K562 (cell line): Measurements from ENCODE around the gene TMEM273. TPM values are rescaled to one million over a fixed set of nuclear protein-coding genes. Genes with fewer than 3 reads are reported as not detected.

Experiments
- BRF2 ChIP-seq: IDR thresholded peaks from 3 replicates; pipeline ENCODE4 v1.6.1; 2011; ENCODE audit warnings: borderline replicate concordance, mild to moderate bottlenecking; ENCODE audit not compliant: insufficient read length, insufficient read depth
- DACH1 ChIP-seq: fragments of 450-650 bp; IDR thresholded peaks from 2 replicates; pipeline ENCODE4 v1.6.1; 2018; ENCODE audit not compliant: partially characterized antibody
- DDX20 ChIP-seq: fragments of 450-650 bp; IDR thresholded peaks from 2 replicates; pipeline ENCODE4 v1.6.1; 2016; ENCODE audit warnings: missing genetic modification characterization, low read depth, mild to moderate bottlenecking, missing compliant biosample characterization, moderate library complexity
- EHMT2 ChIP-seq: fragments of 450-650 bp; IDR thresholded peaks from 2 replicates; pipeline ENCODE4 v1.6.1; 2018; ENCODE audit warnings: antibody characterized with exemption
- MAFK ChIP-seq: IDR thresholded peaks from 2 replicates; pipeline ENCODE4 v1.6.1; 2011; ENCODE audit warnings: low read length, improper control_type of control experiment
- NEUROD1 ChIP-seq: fragments of 150-350 bp; IDR thresholded peaks from 2 replicates; pipeline ENCODE4 v1.6.1; 2014; ENCODE audit warnings: borderline replicate concordance, low read length, low read depth; ENCODE audit not compliant: partially characterized antibody
- PHTF2 ChIP-seq: fragments of 250-450 bp; sonication (Bioruptor Pico); IDR thresholded peaks from 2 replicates; pipeline ENCODE4 v1.5.0; 2021; ENCODE audit warnings: mild to moderate bottlenecking
- POU5F1 ChIP-seq: fragments of 150-350 bp; IDR thresholded peaks from 2 replicates; pipeline ENCODE4 v1.6.1; 2014; ENCODE audit warnings: borderline replicate concordance, low read length, low read depth, mild to moderate bottlenecking; ENCODE audit not compliant: partially characterized antibody
- SMAD3 ChIP-seq: fragments of 450-650 bp; formaldehyde crosslinking; conservative IDR thresholded peaks from 2 replicates; pipeline ENCODE4 v1.4.0; 2020; ENCODE audit warnings: mild to moderate bottlenecking
- SP2 ChIP-seq: IDR thresholded peaks from 2 replicates; pipeline ENCODE4 v1.6.1; 2011; ENCODE audit warnings: mild to moderate bottlenecking, low read depth, low read length, moderate library complexity; ENCODE audit not compliant: poor library complexity, severe bottlenecking; ENCODE audit errors: extremely low read depth
- STAT5B ChIP-seq: fragments of 250-450 bp; sonication (Bioruptor Pico); IDR thresholded peaks from 2 replicates; pipeline ENCODE4 v1.8.0; 2021; ENCODE audit warnings: mild to moderate bottlenecking, inconsistent platforms
- TARDBP ChIP-seq: fragments of 450-650 bp; IDR thresholded peaks from 2 replicates; pipeline ENCODE4 v1.6.1; 2016
- TOE1 ChIP-seq, 2 experiments: fragments of 450-650 bp in 1 of 2; sonication (generic) in 1 of 2; formaldehyde crosslinking in 1 of 2; IDR thresholded peaks; 2 replicates each; pipeline versions ENCODE4 v1.7.1 to v1.8.0; 2016 to 2022; ENCODE audit warnings: borderline replicate concordance in 2 of 2, mild to moderate bottlenecking in 2 of 2, antibody characterized with exemption in 1 of 2, inconsistent platforms in 1 of 2, low read depth in 1 of 2, missing genetic modification reagents in 1 of 2, moderate library complexity in 1 of 2
- ZEB2 ChIP-seq: fragments of 450-650 bp; IDR thresholded peaks from 2 replicates; pipeline ENCODE4 v1.6.1; 2016
- polyA plus RNA-seq, 8 experiments: library from polyadenylated mRNA; depleted of rRNA in 4 of 8; stranded (reverse) in 5 of 8; unstranded in 3 of 8; fragments of >200 nt; fragmentation: Nextera tagmentation in 2 of 8; fragmentation: Illumina TruSeq in 1 of 8; extraction: Ambion mirVana in 2 of 8; extraction: Trizol in 1 of 8; gene quantifications; 2 replicates each; pipeline versions ENCODE4 v1.2.1 to v1.2.3, GENCODE V29; 2011 to 2014; ENCODE audit warnings: inconsistent platforms in 1 of 8, missing spikeins in 1 of 8
- total RNA-seq, 7 experiments: library from RNA; depleted of rRNA in 6 of 7; stranded (reverse); fragments of >200 nt in 6 of 7; fragmentation: Illumina TruSeq in 2 of 7; extraction: Trizol in 2 of 7; gene quantifications; 2 replicates each; pipeline versions ENCODE4 v1.2.1 to v1.2.3, GENCODE V29; 2011 to 2021; ENCODE audit warnings: low replicate concordance in 1 of 7
- TF ChIP-seq, protein P1 (sequence below): fragments of 250-450 bp; sonication (Bioruptor Pico); IDR thresholded peaks from 2 replicates; pipeline ENCODE4 v1.5.0; 2022; ENCODE audit warnings: mild to moderate bottlenecking
- TF ChIP-seq, protein P2 (sequence below): fragments of 450-650 bp; IDR thresholded peaks from 2 replicates; pipeline ENCODE4 v1.6.1; 2017; ENCODE audit warnings: mild to moderate bottlenecking, moderate library complexity
- TF ChIP-seq, protein P3 (sequence below): sonication (generic); formaldehyde crosslinking; IDR thresholded peaks from 2 replicates; pipeline ENCODE4 v1.8.0; 2022; ENCODE audit warnings: mild to moderate bottlenecking, missing genetic modification reagents

TMEM273 gene
- total and polyA plus RNA-seq, 9 of the 15 experiments (the other 6 are each of a cell fraction or from before 2014, with no cell fraction given) = 39.2 to 131 (median 95.6) TPM

DNA sequence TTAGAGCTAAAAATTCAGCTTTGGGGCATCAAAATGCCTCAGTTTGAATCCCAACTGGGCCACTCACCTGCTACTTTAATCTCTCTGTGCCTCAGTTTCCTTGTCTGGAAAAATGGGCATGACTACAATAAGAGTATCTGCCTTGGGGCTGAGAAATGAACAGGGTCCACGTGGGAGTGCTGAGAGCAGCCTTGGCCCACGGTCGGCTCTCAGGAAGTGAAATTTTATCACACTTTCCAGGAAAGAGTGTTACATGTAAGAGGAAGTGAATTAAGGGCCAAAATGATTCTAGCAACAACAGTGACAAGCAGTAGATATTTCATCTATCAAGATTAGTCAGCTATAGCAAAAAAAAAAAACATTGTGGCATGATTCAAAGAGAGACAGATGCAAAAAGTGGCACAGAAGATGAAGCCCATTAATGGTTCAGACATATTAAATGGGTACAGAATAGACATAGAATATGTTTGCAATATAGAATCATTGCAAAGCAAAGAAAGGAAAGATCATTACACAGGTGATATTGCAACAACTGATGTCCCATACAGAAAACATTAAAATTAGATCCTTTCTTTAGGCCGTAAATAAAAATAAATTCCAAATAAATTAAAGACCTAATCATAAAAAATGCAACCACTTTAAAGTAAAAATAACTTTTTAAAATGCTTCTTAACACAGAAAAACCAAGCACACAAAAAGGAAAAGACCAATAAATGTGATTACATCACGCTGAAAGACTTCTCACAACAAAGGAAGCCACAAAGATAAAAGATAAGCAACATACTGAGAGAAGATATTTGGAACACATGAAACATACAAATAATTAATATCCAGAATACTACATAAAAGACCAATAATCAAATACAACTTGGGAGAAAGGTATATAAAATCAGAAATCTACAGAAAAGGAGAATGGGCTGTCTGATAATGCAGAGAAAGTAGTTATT, 4.3 kb downstream of the TMEM273 start (continued):
- TF ChIP-seq, protein P1, sequence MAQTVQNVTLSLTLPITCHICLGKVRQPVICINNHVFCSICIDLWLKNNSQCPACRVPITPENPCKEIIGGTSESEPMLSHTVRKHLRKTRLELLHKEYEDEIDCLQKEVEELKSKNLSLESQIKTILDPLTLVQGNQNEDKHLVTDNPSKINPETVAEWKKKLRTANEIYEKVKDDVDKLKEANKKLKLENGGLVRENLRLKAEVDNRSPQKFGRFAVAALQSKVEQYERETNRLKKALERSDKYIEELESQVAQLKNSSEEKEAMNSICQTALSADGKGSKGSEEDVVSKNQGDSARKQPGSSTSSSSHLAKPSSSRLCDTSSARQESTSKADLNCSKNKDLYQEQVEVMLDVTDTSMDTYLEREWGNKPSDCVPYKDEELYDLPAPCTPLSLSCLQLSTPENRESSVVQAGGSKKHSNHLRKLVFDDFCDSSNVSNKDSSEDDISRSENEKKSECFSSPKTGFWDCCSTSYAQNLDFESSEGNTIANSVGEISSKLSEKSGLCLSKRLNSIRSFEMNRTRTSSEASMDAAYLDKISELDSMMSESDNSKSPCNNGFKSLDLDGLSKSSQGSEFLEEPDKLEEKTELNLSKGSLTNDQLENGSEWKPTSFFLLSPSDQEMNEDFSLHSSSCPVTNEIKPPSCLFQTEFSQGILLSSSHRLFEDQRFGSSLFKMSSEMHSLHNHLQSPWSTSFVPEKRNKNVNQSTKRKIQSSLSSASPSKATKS (CRISPR knock-in tag) = no peak
- TF ChIP-seq BRF2 (no peak), SMAD3 (CRISPR knock-in tag) (peak; percentile 78), DACH1 (no peak), TARDBP (no peak), POU5F1 (no peak), DDX20 (tag) (0 out of 2 replicates have a peak, but pooled peaks have one; percentile 55), ZEB2 (peak; percentile 78), EHMT2 (peak; percentile 49; the same call in 1 of the 2 replicates), MAFK (no peak; the same call in 1 of the 2 replicates), TOE1 (IDR thresholded peaks at IDR 0.05; ENCODE audit: borderline replicate concordance) (no peak; the same call in 1 of the 2 replicates), TOE1 (CRISPR knock-in tag; IDR thresholded peaks at IDR 0.05; ENCODE audit: borderline replicate concordance, low read depth) (no peak), NEUROD1 (peak; percentile 64), STAT5B (CRISPR knock-in tag) (no peak), PHTF2 (CRISPR knock-in tag) (no peak), SP2 (no peak)
- TF ChIP-seq, protein P2, sequence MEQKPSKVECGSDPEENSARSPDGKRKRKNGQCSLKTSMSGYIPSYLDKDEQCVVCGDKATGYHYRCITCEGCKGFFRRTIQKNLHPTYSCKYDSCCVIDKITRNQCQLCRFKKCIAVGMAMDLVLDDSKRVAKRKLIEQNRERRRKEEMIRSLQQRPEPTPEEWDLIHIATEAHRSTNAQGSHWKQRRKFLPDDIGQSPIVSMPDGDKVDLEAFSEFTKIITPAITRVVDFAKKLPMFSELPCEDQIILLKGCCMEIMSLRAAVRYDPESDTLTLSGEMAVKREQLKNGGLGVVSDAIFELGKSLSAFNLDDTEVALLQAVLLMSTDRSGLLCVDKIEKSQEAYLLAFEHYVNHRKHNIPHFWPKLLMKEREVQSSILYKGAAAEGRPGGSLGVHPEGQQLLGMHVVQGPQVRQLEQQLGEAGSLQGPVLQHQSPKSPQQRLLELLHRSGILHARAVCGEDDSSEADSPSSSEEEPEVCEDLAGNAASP = no peak
- TF ChIP-seq, protein P3, sequence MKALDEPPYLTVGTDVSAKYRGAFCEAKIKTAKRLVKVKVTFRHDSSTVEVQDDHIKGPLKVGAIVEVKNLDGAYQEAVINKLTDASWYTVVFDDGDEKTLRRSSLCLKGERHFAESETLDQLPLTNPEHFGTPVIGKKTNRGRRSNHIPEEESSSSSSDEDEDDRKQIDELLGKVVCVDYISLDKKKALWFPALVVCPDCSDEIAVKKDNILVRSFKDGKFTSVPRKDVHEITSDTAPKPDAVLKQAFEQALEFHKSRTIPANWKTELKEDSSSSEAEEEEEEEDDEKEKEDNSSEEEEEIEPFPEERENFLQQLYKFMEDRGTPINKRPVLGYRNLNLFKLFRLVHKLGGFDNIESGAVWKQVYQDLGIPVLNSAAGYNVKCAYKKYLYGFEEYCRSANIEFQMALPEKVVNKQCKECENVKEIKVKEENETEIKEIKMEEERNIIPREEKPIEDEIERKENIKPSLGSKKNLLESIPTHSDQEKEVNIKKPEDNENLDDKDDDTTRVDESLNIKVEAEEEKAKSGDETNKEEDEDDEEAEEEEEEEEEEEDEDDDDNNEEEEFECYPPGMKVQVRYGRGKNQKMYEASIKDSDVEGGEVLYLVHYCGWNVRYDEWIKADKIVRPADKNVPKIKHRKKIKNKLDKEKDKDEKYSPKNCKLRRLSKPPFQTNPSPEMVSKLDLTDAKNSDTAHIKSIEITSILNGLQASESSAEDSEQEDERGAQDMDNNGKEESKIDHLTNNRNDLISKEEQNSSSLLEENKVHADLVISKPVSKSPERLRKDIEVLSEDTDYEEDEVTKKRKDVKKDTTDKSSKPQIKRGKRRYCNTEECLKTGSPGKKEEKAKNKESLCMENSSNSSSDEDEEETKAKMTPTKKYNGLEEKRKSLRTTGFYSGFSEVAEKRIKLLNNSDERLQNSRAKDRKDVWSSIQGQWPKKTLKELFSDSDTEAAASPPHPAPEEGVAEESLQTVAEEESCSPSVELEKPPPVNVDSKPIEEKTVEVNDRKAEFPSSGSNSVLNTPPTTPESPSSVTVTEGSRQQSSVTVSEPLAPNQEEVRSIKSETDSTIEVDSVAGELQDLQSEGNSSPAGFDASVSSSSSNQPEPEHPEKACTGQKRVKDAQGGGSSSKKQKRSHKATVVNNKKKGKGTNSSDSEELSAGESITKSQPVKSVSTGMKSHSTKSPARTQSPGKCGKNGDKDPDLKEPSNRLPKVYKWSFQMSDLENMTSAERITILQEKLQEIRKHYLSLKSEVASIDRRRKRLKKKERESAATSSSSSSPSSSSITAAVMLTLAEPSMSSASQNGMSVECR (CRISPR knock-in tag) = no peak
